Measurements from ENCODE around the gene IGF2BP1. TPM values are rescaled to one million over a fixed set of nuclear protein-coding genes. Genes with fewer than 3 reads are reported as not detected.
"Not testable (repeated sequence)": the region's sequence is repeated elsewhere in the genome, so short reads cannot be mapped to it uniquely, and the experiment has no call there.

Gene IGF2BP1
- total RNA-seq, 1 donor from 2014 or later: not detected

- Histone ChIP-seq H3K27ac (no peak overlapping the region), H3K9me3 (no peaks in the 10 kb centered on the region), H3K36me3 (no peaks in the 10 kb centered on the region), H3K4me1 (peaks cover 5% of the 10 kb centered on the region), H3K4me3 (no peak overlapping the region), H3K27me3 (ENCODE audit: low read depth) (peaks cover 97% of the 10 kb centered on the region)
- intact Hi-C loops (cut with DNase I): no loop called here
- ATAC-seq (no peak), DNase-seq (no peak)
- no peak for TF ChIP-seq CTCF (IDR thresholded peaks at IDR 0.05)
Observed at GRCh38 chr17:49002331-49002730, 5.1 kb downstream of the IGF2BP1 start.

- H3K4me1 ChIP-seq: peaks cover under 1% of the 10 kb centered on the region
- intact Hi-C loops (cut with DNase I): no loop called here
- ATAC-seq: no peak
- H3K4me3 ChIP-seq: no peak overlapping the region
- H3K36me3 ChIP-seq: no peaks in the 10 kb centered on the region
- H3K9me3 ChIP-seq: no peaks in the 10 kb centered on the region
- no peak for DNase-seq
- no peak for TF ChIP-seq CTCF (IDR thresholded peaks at IDR 0.05)
- no peak overlapping the region for H3K27ac ChIP-seq
- H3K27me3 ChIP-seq (ENCODE audit: low read depth): peaks cover 97% of the 10 kb centered on the region
Observed at GRCh38 chr17:49002766-49003165, 5.6 kb downstream of the IGF2BP1 start.

GRCh38 chr17:49003557-49004511 is 6.6 kb downstream of the IGF2BP1 start:
- H3K36me3 ChIP-seq: no peaks in the 10 kb centered on the region
- no peak for ATAC-seq
- no peak for TF ChIP-seq CTCF (IDR thresholded peaks at IDR 0.05)
- intact Hi-C loops (cut with DNase I): no loop called here
- peaks cover 95% of the 10 kb centered on the region for H3K27me3 ChIP-seq (ENCODE audit: low read depth)
- DNase-seq: no peak
- no peaks in the 10 kb centered on the region for H3K9me3 ChIP-seq
- H3K4me3 ChIP-seq: no peak overlapping the region
- H3K27ac ChIP-seq: no peak overlapping the region
- no peaks in the 10 kb centered on the region for H3K4me1 ChIP-seq

- DNase-seq (no peak), ATAC-seq (no peak)
- H3K9me3 ChIP-seq: no peaks in the 10 kb centered on the region
- peaks cover 95% of the 10 kb centered on the region for H3K27me3 ChIP-seq (ENCODE audit: low read depth)
- H3K4me1 ChIP-seq: no peaks in the 10 kb centered on the region
- intact Hi-C loops (cut with DNase I): no loop called here
- H3K4me3 ChIP-seq: no peak overlapping the region
- H3K36me3 ChIP-seq: no peaks in the 10 kb centered on the region
- TF ChIP-seq CTCF (IDR thresholded peaks at IDR 0.05): no peak
- no peak overlapping the region for H3K27ac ChIP-seq
Observed at GRCh38 chr17:49005140-49005539, 8.0 kb downstream of the IGF2BP1 start.

GRCh38 chr17:49008908-49009307 is 11.7 kb downstream of the IGF2BP1 start:
- H3K4me1 ChIP-seq; DNase-seq; ATAC-seq; H3K9me3 ChIP-seq; H3K27ac ChIP-seq; intact Hi-C loops (cut with DNase I); H3K4me3 ChIP-seq; H3K36me3 ChIP-seq: not testable (repeated sequence)
- H3K27me3 ChIP-seq (ENCODE audit: low read depth): peaks cover 94% of the 10 kb centered on the region

GRCh38 chr17:49012769-49013255 is 15.6 kb downstream of the IGF2BP1 start:
- no peaks in the 10 kb centered on the region for H3K9me3 ChIP-seq
- H3K36me3 ChIP-seq: no peaks in the 10 kb centered on the region
- H3K4me3 ChIP-seq: no peak overlapping the region
- H3K27ac ChIP-seq: no peak overlapping the region
- TF ChIP-seq CTCF (IDR thresholded peaks at IDR 0.05): no peak
- peaks cover 86% of the 10 kb centered on the region for H3K27me3 ChIP-seq (ENCODE audit: low read depth)
- no peak for DNase-seq
- intact Hi-C loops (cut with DNase I): no loop called here
- no peak for ATAC-seq
- H3K4me1 ChIP-seq: no peaks in the 10 kb centered on the region

All from lower lobe of right lung (tissue), 2 donors.